HG02763 (cell line): ENCODE data around the gene VWA3A.
"Not testable (repeated sequence)": the region's sequence is repeated elsewhere in the genome, so short reads cannot be mapped to it uniquely, and the experiment has no call there.

ENCODE experiments used
- ATAC-seq: cut with Tn5 transposase; IDR thresholded peaks from one replicate; pipeline ENCODE4 v1.9.1; 2021; ENCODE audit warnings: mild to moderate bottlenecking, moderate library complexity; ENCODE audit not compliant: unreplicated experiment

VWA3A gene

DNA sequence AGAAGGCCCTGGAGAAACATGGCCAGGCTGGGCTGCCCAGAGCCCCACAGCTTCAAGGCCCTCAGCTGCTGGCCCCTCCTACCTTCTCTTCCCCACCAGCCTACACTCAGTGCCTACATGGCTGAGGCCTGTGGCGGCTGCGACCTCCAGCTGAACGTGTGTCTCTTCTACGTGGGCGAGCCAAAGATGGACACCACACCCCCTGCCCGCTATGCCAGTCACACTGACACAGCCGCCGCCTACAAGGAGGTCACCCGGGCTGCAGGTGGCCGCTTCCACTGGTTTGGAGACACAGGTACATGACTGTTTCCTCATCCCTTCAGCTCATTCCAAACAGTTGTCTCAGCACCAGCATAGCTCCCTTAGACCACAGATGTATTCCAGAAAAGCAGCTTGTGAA is 40.5 kb downstream of the VWA3A start:
- no peak for ATAC-seq

DNA sequence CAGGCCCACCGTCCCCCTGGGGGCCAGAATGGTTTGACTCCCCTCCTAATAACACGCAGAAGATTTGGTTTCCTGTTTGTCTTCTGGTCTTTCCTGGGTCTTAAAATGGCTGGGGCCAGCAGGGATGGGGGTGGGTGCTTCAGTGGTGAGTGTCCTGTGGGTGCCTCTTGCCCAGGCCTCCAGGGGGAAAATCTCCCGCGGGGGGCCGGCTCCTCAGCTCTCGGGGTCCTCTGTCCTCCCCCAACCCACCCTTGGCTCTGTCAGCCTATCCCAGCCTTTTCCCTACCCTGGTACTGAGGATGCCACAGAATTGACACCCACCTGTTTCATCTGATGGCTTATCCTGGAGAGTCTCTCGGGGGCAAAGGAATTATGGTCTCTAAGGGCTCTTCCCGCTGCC is 46.1 kb downstream of the VWA3A start:
- ATAC-seq, result no peak

DNA sequence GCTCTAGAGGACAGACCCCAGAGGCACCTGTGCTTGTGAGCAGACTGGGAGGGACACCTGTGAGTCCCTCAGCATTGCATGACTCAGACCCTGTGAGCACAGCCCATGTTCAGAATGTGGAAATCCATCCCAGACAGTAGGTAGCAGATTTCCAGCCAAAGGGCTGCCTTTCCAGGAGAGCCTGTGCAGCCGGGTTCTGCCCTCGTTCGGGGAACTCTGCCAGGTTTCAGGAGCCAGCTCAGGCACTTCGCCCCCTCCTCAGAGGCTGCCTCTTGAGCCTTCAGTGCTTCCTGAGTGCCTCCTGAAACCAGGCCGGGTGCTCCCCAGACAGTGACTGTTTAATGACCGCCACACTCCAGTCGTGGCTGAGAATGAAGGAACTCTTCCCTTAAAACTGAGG is 46.7 kb downstream of the VWA3A start:
- no peak for ATAC-seq

DNA sequence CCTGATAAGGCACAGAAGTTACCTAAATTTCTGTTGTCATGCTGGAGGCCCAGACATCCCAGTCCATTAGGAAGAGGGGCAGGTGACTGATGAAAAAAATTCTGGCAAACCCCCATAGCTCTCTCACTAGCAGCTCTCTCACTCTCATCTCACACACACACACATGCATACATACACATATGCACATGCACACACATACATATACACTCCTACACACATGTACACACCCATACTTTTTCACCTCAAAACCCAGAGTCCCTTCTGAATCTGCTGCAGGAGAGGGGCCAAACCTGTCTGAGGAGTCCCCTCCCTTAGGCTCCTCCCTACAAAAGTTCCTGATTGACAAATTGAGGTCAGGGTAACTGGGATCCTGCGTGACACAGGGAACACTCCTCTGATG is 47.4 kb downstream of the VWA3A start:
- ATAC-seq, result no peak

DNA sequence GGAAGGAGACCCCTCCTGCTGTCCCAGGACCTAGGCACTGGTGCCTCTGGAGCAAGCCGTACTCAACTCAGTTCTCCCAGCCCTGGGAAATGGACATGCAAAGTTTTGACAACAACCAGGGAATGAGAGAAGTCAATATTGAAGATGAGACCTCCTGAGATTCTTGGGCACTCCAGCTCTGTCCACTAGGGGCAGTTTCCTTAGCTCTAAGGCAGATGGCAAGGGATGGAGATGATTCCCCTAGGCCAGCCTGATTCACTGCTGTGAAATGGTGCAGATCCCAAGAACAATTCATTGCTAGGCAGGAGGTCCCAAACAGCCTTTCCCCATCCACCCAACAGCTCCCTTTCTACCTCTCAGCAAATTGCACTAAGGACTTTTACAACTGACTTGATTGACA is 49.4 kb downstream of the VWA3A start:
- ATAC-seq, result no peak

GRCh38 chr16:22144520-22144919 is 52.2 kb downstream of the VWA3A start:
- no peak for ATAC-seq

DNA sequence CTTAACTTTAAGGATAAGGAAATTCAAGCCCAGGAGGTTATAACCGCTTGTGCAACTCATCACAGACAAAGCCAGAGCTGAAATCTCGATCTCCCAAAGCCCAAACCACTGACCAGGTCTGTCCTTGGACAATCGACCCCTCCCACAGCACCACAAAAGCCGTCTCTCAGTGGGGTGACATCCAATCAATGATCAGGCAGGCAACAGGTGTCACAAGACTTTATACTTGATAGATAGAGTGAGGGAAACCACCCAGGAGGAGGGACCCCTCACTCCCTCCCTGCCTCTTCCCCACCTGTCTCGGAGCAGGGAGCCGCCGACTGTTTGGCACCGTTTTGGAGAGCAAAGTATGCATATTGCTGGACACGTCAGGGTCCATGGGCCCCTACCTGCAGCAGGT is 55.5 kb downstream of the VWA3A start:
- no peak for ATAC-seq

- no peak for ATAC-seq
These were observed 59.1 kb downstream of the VWA3A start for GRCh38 chr16:22151246-22151998.

- no peak for ATAC-seq
These were observed 60.0 kb downstream of the VWA3A start for GRCh38 chr16:22152316-22152715.

DNA sequence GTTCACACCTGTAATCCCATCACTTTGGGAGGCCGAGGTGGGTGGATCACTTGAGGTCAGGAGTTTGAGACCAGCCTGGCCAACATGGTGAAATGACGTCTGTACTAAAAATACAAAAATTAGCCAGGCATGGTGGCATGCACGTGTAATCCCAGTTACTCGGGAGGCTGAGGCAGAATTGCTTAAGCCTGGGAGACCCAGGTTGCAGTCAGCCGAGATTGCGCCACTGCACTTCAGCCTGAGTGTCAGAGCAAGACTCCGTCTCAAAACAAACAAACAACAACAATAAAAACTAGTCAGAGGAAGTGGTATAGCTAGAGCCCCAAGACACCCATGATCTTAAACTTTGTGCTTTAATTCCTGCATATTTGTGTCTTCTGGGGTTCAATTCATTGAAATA is 60.7 kb downstream of the VWA3A start:
- ATAC-seq, result not testable (repeated sequence)

- ATAC-seq, result no peak
These were observed 69.1 kb downstream of the VWA3A start for GRCh38 chr16:22161401-22161800.

- no peak for ATAC-seq
These were observed 69.8 kb downstream of the VWA3A start, which contains the start of gene SDR42E2 for GRCh38 chr16:22161999-22162655. TSS of gene SDR42E2 (plus strand) at chr16:22162506. CDS start at chr16:22165583, 3,077 bp downstream.

- ATAC-seq, result no peak
These were observed 70.3 kb downstream of the VWA3A start for GRCh38 chr16:22162656-22163009.

DNA sequence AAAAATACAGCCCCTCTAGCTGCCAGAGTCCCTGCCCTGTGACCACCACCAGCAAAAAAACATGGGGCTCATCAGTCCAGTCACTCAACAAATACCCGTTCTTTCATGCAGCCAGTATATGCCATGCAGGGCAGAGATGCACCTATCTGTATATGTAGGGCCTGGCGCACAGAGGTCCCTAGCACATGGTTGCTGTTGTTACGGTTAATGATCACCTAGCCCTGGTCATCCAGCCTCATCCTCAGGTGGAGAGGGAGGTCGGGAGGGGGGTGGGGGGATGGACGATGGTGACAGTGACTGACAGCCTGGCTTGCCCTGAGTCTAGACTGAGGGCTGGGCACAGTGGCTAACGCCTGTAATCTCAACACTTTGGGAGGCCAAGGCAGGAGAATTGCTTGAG is 71.5 kb downstream of the VWA3A start:
- ATAC-seq, result no peak

DNA sequence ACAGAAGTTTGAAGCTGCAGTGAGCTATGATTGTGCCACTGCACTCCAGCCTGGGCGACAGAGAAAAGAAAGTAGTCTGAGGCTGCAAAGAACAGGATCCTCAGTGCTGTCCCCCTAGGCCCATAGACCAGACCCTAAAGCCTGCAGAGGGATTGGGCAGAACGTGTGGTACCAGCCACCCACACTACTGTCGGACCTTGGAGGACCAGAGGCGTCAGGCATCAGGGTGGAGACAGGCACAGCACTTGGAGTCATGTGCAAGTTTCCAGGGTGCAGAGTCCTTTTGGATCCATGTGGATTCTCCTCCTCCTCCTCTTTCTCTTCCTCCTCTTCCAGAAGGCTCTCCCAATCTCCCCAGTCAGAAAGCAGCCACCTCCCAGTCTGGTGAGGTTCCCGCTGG is 72.1 kb downstream of the VWA3A start:
- no peak for ATAC-seq

- ATAC-seq, result no peak
These were observed 73.4 kb downstream of the VWA3A start for GRCh38 chr16:22165508-22166285.

- ATAC-seq, result no peak
These were observed 79.6 kb downstream of the VWA3A start for GRCh38 chr16:22171953-22172352.

- not testable (repeated sequence) for ATAC-seq
These were observed 80.3 kb downstream of the VWA3A start for GRCh38 chr16:22172642-22173041.

GRCh38 chr16:22174642-22175041 is 82.3 kb downstream of the VWA3A start:
- no peak for ATAC-seq

DNA sequence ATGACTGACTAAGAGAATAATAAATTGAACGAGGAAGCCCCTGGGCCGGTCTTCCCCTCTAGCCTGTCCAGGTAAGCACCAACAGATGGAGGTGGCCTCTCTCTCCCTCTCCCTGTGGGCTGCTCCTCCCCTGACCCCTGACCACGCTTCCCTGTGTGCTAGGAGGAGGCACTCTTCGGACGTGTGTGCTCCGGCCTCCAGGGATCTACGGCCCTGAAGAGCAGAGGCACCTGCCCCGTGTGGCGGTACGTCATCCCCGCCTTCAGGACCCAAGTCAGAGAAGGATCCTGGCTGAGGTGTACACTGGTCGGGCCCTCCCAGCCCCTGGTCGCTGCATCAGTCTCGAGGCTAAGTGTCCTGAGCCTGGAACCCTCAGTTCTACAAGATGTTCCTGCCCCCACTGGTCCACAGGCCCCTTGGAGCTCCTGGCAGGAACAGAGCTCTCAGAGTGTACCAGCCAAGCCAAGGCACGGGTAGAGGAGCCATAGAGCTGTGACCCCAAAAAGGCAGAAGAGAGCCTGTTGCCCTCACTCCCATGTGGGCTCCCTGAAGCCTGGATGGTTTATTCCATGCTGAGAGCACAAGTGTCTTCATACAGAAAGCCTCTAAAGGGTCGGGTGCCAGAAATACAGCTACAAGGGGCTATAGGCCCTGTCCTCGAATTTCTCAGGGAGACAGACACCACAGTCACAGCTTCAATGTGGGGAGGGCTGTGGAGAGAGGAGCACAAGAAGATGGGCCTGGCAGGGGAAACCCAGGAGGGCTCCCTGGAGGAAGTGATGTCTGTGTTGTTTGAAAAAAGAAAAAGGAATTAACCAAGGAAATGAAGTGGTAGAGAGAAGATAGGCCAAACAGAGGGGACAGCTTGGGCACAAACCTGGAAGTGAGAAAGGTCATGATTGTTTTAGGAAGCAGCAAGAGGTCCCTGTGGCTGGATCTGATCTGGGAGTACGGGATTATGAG is 85.9 kb downstream of the VWA3A start:
- no peak for ATAC-seq

DNA sequence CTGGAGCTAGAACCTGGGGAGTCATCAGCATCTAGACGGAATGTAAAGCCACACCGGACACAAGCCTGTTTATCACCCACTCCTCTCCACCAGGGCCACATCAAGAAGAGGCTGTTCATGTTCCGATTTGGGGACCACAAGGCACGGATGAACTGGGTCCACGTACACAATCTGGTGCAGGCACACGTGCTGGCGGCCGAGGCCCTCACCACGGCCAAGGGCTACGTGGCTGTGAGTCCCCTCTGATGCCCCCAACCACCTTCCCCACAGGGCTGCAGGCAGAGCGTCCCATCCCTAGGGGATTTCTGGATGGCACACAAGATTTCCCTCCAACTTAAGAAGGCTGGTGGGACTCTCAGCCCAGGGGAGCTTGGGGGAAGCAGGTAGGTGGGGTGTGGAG is 89.1 kb downstream of the VWA3A start:
- no peak for ATAC-seq
